GM12874 (cell line): ENCODE measurements around the gene AP2A1.

Source experiments
- TF ChIP-seq, protein P1 (sequence below): IDR thresholded peaks from 2 replicates; pipeline ENCODE4 v1.5.1; 2011; ENCODE audit warnings: low read depth, mild to moderate bottlenecking, control low read depth, low read length, moderate library complexity; ENCODE audit not compliant: insufficient read depth

Gene AP2A1

DNA sequence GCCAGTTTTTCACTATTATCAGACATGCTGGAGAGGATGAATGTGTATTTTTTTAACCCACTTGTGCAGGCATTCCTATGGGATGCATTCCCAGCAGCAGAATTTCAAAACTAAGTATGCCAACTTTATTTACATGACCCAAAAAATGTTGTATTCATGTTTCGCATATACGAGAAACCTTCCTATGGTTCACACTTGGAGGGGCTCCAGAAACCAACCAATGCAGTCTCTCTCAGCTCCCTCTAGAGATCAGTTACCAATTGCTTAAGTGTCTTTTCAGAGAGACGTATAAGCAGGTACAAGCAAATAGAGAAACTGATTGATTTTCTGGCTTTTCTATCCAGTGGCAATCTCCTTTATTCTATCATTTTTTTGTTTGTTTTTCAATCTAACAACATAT lies 78.6 kb downstream of the AP2A1 start:
- TF ChIP-seq, protein P1, sequence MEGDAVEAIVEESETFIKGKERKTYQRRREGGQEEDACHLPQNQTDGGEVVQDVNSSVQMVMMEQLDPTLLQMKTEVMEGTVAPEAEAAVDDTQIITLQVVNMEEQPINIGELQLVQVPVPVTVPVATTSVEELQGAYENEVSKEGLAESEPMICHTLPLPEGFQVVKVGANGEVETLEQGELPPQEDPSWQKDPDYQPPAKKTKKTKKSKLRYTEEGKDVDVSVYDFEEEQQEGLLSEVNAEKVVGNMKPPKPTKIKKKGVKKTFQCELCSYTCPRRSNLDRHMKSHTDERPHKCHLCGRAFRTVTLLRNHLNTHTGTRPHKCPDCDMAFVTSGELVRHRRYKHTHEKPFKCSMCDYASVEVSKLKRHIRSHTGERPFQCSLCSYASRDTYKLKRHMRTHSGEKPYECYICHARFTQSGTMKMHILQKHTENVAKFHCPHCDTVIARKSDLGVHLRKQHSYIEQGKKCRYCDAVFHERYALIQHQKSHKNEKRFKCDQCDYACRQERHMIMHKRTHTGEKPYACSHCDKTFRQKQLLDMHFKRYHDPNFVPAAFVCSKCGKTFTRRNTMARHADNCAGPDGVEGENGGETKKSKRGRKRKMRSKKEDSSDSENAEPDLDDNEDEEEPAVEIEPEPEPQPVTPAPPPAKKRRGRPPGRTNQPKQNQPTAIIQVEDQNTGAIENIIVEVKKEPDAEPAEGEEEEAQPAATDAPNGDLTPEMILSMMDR, result no peak

DNA sequence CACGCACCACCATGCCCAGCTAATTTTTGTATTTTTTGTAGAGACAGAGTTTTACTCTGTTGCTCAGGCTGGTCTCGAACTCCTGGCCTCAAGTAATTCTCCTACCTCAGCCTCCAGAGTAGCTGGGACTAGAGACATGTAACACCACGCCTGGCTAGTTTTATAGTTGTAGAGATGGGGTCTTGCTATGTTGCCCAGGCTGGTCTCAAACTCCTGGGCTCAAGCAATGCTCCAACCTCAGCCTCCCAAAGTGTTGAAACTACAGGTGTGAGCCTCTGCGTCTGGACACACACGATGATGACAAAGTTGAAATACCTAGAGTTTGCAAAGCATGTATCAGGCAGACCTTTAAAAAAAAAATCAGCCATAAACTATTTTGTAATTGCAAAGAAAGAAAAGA lies 79.6 kb downstream of the AP2A1 start:
- TF ChIP-seq, protein P1, result no peak

DNA sequence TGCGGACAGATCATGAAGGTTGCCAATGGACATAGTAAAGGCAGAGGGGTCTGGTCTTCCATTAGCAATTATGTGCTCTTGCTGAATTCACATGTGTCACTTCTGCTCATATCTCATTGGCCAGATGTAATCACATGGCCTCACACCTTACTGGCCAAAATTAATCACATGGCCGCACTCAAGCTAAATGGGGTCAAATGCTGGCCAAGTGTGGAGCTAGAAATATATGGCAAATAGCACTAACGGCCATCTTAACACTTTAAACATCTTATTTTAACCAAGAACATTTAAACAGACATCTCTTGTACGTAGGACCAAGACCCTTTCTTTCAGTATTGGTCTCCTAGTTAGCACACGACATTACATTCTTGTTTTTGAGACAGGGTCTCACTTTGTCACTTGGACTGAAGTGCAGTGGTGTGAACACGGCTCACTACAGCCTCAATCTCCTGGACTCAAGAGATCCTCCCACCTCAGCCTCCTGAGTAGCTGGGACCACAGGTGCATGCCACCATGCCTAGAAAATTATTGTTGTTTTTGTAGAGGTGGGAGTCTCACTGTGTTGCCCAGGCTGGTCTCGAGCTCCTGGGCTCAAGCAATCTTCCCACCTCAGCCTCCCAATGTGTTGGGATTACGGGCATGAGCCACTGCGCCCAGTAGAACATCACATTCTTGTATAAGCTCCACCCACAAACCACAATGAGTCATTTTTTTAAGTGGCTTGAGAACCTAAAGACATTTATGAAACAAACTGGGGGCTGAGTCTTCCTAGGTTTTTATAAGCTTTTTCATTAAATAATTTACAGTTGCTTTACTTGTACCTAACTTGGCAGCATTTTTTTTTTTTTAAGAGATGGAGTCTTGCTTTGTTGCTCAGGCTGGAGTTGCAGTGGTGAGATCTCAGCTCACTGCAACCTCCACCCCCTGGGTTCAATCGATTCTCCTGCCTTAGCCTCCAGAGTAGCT lies 81.2 kb downstream of the AP2A1 start:
- TF ChIP-seq, protein P1, result no peak

- TF ChIP-seq, protein P1, result no peak
Measured at GRCh38 chr19:49848938-49849337, 82.1 kb downstream of the AP2A1 start.

DNA sequence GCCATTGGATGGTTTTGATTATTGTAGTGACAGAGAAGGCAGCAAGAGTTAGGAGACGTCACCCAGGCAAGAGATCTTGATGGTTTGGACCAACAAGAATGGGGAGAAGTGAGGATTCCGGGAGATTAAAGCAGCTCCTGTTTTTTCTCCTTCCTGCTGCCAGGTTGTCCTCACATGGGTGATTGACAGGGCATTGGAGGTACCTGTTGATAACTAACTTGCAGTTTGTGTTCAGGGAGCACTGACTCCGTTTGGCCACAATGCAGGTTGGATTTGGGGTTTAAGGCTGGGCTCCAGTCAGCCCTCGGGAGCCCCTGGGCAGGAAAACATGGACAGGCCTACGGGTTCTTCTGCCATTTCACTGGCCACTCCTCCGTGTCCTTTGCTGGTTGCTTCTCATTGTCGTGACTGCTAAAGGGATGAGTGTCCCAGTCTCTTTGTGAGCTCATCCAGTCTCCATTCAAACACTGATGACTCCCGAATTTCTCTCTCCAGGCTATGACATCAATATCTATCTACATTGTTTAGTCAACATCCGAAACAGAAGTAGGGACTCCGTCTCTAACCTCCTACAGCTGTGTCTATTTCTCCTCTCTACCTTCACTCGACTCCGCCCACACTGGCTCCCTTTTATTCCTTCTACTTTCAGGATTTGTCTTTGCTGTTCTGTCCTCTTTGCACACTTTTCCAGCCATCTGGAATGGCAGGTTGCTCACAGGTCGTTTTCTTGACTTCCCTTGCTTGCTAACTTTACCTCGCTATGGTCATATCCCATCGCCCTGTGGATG lies 82.8 kb downstream of the AP2A1 start:
- TF ChIP-seq, protein P1, result no peak

DNA sequence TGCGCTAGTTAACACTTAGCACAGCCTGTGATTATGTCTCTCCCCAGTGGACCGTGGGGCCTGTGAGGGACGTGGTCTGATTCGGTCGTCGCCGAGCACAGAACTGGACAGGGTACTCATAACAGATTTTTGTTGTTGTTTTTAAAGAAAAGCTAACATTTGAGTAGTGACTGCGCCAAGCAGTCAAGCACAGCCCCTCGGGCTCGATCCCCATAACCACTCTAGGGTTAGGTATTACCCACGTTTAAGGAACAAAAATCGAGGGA lies 83.4 kb downstream of the AP2A1 start:
- TF ChIP-seq, protein P1, result no peak

DNA sequence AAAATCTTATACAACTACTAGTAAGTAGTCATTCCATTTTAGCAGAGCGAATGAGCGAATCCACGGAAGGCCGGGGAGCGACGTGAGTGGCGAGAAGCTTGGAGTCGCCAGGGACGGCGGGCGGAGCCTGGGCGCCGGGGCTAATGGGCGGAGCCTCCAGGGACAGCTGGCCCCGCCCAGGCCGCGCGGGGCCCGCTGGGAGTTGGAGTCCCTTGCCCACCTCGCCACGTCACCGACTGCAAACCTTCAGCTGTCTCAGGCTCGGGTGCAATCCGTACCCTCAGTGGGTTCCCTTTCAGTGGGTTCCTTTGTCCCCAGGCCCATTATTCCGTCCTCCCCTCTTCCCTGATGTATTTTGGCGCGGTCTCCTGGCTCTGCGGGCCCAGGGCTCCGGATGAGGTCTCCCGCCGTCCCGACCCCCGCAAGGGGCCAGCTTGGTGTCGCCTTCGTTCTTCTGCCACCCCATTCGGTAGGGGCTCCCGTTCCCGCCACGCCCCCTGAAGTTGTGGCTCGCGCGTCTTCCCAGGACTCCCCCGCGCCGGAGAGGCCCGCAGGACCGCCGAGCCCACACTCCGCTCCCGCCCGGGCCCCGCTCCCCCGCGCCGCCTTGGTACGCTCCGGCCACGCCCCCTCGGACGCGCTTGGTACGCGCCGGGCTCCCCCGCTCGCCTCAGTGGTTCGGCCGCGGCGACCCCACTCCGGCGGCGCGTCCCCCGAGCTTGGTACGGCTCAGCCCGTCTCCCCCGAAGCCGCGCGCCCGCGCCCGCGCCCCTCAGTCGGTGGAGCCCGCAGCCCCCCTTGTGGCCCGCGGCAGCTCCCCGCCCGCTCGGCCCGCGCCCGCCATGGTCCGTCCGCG lies 83.9 kb downstream of the AP2A1 start, which contains the start of gene PTOV1:
Gene PTOV1, plus strand, starts transcription at position 673 of the 856 bp plus-strand sequence.
- TF ChIP-seq, protein P1, result no peak
